Iris pigment epithelial cell (primary cell): ENCODE data around the gene PTP4A2.
A peak's percentile ranks its signal among the peaks of the same experiment; 100 is the strongest.
"Not testable (repeated sequence)": the region's sequence is repeated elsewhere in the genome, so short reads cannot be mapped to it uniquely, and the experiment has no call there.

Source experiments
- DNase-seq: peaks from one replicate; pipeline ENCODE4 v3.0.0-alpha.2; 2011; ENCODE audit warnings: low read depth

PTP4A2 gene

GRCh38 chr1:31924839-31925238 is 13.3 kb downstream of the PTP4A2 start:
- DNase-seq, result no peak

- DNase-seq, result no peak
Observed at GRCh38 chr1:31923901-31924535, 14.2 kb downstream of the PTP4A2 start.

- no peak for DNase-seq
Observed at GRCh38 chr1:31920956-31921355, 17.2 kb downstream of the PTP4A2 start.

- DNase-seq, result no peak
Observed at GRCh38 chr1:31919591-31919990, 18.6 kb downstream of the PTP4A2 start.

GRCh38 chr1:31915438-31915837 is 22.7 kb downstream of the PTP4A2 start:
- no peak for DNase-seq

- no peak for DNase-seq
Observed at GRCh38 chr1:31913968-31914367, 24.2 kb downstream of the PTP4A2 start.

GRCh38 chr1:31912839-31913239 is 25.3 kb downstream of the PTP4A2 start:
- no peak for DNase-seq

- DNase-seq, result no peak
Observed at GRCh38 chr1:31911994-31912780, 26.0 kb downstream of the PTP4A2 start.

- no peak for DNase-seq
Observed at GRCh38 chr1:31910933-31911332, 27.2 kb downstream of the PTP4A2 start.

GRCh38 chr1:31909691-31910090 is 28.5 kb downstream of the PTP4A2 start:
- no peak for DNase-seq

GRCh38 chr1:31906557-31906956 is 31.6 kb downstream of the PTP4A2 start:
- DNase-seq, result no peak

GRCh38 chr1:31905681-31906080 is 32.5 kb downstream of the PTP4A2 start:
- DNase-seq, result no peak

- no peak for DNase-seq
Observed at GRCh38 chr1:31905093-31905509, 33.1 kb downstream of the PTP4A2 start.

GRCh38 chr1:31904339-31905092 is 33.7 kb downstream of the PTP4A2 start:
- peak; percentile 79 for DNase-seq

- no peak for DNase-seq
Observed at GRCh38 chr1:31902510-31902860, 35.7 kb downstream of the PTP4A2 start.

- DNase-seq, result no peak
Observed at GRCh38 chr1:31901838-31902509, 36.2 kb downstream of the PTP4A2 start.

- no peak for DNase-seq
Observed at GRCh38 chr1:31900790-31901189, 37.4 kb downstream of the PTP4A2 start.

- DNase-seq, result peak; percentile 19
Observed at GRCh38 chr1:31897526-31898100, 40.6 kb downstream of the PTP4A2 start.

- DNase-seq, result not testable (repeated sequence)
Observed at GRCh38 chr1:31895474-31896198, 42.5 kb downstream of the PTP4A2 start.

- DNase-seq, result no peak
Observed at GRCh38 chr1:31891280-31891679, 46.9 kb downstream of the PTP4A2 start.

GRCh38 chr1:31888291-31888690 is 49.9 kb downstream of the PTP4A2 start:
- DNase-seq, result no peak
